GM12865 (cell line): Measurements from ENCODE around the gene EFCAB9.

Source experiments
- DNase-seq: peaks from one replicate; pipeline ENCODE4 v3.0.0; 2010; ENCODE audit warnings: low read depth
- H3K4me3 ChIP-seq: 2 replicates; pipeline ENCODE4 v1.5.1; 2011; ENCODE audit warnings: mild to moderate bottlenecking, low read depth, low read length, control low read depth
- TF ChIP-seq, protein P1 (sequence below): IDR thresholded peaks from 2 replicates; pipeline ENCODE4 v1.5.1; 2011; ENCODE audit warnings: low read length, control low read depth, low read depth, inconsistent platforms; ENCODE audit not compliant: insufficient read depth; ENCODE audit errors: missing control alignments

Gene EFCAB9

DNA sequence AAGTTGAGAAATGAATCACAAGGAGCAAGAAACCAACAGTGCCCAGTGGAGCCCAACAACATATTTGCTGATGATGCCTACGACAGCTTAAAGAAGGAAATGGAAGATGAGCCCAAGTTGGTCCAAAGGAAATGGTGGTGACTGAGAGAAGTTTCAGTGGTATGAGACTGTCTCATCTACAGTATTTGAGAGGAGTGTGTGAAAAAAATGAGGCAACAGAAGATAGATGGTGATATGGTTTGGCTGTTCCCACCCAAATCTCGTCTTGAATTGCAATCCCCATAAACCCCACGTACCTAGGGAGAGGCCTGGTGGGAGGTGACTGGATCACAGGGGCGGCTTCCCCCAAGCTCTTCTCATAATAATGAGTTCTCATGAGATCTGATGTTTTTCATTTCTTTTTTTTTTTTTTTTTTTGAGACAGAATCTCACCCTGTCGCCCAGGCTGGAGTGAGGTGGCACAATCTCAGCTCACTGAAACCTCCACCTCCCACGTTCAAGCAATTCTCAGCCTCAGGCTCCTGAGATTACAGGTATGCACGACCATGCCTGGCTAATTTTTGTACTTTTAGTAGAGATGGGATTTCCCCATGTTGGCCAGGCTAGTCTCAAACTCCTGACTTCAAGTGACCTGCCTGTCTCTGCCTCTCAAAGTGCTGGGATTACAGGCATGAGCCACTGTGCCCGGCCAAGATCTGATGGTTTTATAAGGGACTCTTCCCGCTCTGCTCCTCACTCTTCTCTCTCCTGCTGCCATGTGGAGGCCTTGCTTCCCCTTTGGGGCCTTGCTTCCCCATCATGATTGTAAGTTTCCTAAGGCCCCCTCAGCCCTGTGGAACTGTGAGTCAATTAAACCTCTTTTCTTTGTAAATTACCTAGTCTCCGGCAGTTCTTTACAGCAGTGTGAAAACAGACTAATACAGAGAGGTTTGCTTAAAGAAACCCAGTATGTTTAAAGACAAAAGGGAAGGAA lies 30.2 kb downstream of the EFCAB9 start:
- H3K4me3 ChIP-seq, result peak overlapping the region; percentile 18; the same call in 1 of the 2 replicates
- DNase-seq, result peak; percentile 90
- TF ChIP-seq, protein P1, sequence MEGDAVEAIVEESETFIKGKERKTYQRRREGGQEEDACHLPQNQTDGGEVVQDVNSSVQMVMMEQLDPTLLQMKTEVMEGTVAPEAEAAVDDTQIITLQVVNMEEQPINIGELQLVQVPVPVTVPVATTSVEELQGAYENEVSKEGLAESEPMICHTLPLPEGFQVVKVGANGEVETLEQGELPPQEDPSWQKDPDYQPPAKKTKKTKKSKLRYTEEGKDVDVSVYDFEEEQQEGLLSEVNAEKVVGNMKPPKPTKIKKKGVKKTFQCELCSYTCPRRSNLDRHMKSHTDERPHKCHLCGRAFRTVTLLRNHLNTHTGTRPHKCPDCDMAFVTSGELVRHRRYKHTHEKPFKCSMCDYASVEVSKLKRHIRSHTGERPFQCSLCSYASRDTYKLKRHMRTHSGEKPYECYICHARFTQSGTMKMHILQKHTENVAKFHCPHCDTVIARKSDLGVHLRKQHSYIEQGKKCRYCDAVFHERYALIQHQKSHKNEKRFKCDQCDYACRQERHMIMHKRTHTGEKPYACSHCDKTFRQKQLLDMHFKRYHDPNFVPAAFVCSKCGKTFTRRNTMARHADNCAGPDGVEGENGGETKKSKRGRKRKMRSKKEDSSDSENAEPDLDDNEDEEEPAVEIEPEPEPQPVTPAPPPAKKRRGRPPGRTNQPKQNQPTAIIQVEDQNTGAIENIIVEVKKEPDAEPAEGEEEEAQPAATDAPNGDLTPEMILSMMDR, result no peak

DNA sequence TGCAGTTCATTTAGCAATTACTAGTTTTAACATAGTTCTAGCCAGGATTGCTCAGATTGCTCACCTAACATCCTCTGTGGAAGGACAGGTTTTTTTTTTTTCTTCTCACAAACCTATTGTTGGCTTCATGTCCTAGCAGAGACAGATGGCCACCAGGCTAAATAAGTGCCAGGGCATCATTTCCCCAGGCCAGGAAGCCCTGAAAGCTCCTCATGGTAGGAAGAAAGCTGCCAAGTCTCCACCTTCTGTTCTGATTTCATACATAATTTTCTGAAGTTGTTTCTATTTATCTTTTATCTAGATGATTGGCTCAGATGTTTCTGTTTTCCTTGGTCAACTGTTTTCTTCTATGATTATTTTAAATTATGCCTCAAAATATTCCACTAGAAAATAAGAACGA lies 31.0 kb downstream of the EFCAB9 start:
- TF ChIP-seq, protein P1, result no peak
- peak; percentile 28 for DNase-seq
- no peak overlapping the region for H3K4me3 ChIP-seq

DNA sequence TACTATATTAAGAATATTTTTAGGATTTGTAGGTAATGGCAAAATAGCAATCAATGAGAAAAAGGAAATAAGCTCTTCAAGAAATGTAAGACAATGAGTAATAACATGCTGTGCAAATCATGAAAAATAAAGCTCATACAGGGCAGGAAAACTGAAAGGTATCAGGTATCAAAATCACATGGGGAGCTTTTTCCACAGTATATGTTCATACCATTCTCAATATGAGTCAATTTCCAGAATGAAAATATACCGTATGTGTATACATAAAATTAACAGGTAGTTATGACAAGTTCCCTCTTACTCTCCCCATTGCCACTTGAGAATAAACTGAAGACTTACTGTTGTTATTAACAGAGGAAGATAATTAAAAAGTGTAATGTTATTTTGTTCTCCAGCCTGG lies 35.9 kb downstream of the EFCAB9 start:
- peak; percentile 70 for DNase-seq
- no peak overlapping the region for H3K4me3 ChIP-seq
- TF ChIP-seq, protein P1, result no peak

DNA sequence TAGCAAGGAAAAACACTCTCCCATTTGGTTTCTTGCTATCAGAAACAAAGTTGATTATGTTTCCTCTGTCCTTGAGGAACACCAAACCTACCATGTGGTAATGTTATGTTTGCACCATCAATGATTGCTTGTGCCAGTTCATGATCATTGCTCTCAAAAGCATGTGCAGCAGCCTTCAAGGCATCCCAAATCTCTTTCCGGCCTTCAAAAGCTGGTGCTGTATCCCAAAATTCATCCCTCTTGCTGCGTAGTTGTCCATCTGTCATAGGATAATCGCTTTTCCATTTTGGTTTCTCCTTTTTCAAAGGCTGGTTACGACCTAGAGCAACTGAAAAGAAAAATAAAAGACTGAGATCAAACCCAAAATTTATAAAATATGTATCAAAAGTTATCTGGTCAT lies 40.1 kb downstream of the EFCAB9 start:
- TF ChIP-seq, protein P1, result no peak
- no peak for DNase-seq
- no peak overlapping the region for H3K4me3 ChIP-seq

DNA sequence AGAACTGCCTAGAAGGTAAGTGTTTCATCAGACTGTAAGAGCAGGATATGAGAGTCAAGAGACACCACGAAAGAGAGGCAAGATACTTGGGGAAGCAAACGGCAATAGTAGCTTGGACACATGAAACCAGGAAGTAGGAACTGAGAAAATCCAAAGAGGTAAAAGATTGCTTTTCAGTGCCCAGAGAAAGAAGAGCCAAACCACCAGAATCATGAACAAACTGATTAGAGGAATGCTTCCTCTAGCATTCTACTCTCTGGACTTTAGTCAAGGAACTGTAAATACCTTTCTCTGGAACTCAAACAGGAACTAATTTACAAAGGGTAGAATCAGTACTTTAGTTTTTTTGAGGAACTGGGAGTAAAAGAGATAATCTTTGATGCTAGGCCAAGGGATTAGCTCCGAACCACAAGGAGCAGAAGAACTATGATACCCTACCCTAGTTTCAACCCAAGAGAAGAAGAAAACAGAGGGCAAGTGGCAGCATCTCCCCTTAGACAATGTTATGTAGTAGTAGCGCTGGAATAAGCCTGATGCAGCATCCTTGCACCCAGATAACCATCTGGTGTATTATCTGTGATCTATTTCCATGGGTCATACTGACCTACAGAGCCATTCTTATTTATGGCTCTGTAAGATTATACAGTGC lies 41.3 kb downstream of the EFCAB9 start:
- TF ChIP-seq, protein P1, result no peak
- peak overlapping the region; percentile 5; the same call in 1 of the 2 replicates for H3K4me3 ChIP-seq
- peak; percentile 79 for DNase-seq

DNA sequence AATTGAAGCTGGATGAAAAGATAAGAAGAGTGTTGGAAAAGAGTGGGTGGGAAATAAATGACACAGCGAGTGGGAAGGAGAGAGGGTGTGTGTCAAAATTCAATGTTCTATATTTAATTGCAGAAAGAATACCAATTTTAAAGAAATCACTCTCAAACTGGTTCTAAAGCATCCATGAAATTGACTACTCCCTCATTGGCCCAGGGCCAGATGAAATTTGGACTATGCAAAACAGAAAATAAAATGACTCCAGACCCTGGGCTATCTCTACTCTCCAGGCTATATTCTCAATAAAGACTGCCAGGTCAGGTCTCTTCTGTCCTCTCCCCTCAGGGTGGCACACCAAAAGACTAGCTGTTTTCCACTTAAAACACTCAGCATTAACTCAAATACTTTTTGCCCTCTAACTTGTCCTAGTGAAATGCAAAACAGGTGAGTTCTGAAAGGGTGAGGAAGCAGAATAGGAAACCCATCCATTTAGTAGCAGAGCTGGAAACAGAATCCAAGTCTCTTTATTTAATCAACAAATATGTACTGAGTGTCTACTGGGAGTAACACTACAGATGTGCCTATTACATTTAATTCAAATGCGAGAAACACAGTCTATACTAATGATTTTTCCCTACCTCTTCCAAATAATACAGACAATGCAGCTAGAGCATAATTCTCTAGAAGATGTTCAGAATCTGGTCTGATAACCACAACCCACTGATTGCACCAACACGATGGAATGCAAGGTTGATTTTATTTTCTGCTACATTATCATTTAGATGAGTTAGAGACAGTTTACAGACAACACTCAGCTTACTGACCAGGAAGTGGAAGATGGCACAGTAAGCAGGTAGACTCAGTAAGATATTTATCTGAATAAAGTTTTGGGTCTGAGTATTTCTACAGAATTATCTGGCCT lies 42.1 kb downstream of the EFCAB9 start:
- TF ChIP-seq, protein P1, result no peak
- no peak for DNase-seq
- peak overlapping the region; percentile 5; the same call in 1 of the 2 replicates for H3K4me3 ChIP-seq
